Dermis blood vessel endothelial cell (primary cell): ENCODE measurements around the gene AKT1S1. TPM values are rescaled to one million over a fixed set of nuclear protein-coding genes. Genes with fewer than 3 reads are reported as not detected.

Experiments used
- DNase-seq: peaks from one replicate; pipeline ENCODE4 v3.0.0; 2010
- total RNA-seq: library from RNA; depleted of rRNA; stranded (reverse); fragments of >200 nt; gene quantifications from 2 replicates; pipeline ENCODE4 v1.2.3, GENCODE V29; 2014

AKT1S1 gene
- total RNA-seq, 1 donor from 2014 or later, result 9.9 TPM

- DNase-seq, result no peak
Observed at GRCh38 chr19:49852631-49853126, 24.5 kb downstream of the AKT1S1 start.

DNA sequence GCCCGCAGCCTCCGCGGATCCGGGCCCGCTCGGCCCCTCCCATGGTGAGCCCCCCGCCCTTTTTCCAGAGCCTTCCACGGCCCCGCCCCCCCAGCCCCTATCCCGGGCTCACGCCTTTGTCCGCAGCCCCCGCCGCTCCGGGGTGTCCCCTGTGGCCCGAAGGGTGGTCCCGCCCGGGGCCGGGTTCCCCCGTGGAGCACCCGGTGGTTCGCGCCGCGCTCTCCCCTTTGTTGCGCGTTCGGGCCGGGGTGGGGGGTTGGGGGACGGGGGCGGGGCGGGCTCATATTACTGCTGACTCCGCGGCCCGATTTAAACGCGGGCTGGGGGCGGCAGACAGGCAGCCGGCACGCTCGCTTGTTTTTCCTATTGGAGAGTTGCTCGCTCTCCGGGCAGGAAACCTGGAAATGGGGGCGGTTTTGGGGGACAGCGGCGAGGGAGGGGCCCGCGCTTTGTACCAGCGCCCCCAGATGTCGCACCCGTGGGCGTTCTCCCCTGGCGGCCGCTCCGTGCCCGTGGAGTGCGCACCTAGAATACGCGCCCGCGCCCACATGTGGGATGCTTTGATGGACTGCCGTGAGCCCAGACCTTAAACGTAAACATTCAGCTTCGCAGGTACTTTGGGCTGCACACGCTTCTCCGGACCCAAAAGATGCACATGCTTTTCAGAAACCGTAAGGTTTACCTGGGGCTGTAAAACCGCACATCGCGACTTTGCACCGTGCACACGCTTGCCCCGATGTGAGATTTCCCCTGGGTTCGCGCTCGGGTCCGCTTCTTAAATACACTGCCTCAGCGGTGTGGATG is 25.5 kb downstream of the AKT1S1 start:
- peak; percentile 42 for DNase-seq

DNA sequence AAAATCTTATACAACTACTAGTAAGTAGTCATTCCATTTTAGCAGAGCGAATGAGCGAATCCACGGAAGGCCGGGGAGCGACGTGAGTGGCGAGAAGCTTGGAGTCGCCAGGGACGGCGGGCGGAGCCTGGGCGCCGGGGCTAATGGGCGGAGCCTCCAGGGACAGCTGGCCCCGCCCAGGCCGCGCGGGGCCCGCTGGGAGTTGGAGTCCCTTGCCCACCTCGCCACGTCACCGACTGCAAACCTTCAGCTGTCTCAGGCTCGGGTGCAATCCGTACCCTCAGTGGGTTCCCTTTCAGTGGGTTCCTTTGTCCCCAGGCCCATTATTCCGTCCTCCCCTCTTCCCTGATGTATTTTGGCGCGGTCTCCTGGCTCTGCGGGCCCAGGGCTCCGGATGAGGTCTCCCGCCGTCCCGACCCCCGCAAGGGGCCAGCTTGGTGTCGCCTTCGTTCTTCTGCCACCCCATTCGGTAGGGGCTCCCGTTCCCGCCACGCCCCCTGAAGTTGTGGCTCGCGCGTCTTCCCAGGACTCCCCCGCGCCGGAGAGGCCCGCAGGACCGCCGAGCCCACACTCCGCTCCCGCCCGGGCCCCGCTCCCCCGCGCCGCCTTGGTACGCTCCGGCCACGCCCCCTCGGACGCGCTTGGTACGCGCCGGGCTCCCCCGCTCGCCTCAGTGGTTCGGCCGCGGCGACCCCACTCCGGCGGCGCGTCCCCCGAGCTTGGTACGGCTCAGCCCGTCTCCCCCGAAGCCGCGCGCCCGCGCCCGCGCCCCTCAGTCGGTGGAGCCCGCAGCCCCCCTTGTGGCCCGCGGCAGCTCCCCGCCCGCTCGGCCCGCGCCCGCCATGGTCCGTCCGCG is 26.4 kb downstream of the AKT1S1 start, which contains the start of gene PTOV1:
Gene PTOV1, plus strand, starts transcription at position 673 of the 856 bp plus-strand sequence.
- peak; percentile 95 for DNase-seq

GRCh38 chr19:49850221-49850486 is 27.0 kb downstream of the AKT1S1 start:
- no peak for DNase-seq

DNA sequence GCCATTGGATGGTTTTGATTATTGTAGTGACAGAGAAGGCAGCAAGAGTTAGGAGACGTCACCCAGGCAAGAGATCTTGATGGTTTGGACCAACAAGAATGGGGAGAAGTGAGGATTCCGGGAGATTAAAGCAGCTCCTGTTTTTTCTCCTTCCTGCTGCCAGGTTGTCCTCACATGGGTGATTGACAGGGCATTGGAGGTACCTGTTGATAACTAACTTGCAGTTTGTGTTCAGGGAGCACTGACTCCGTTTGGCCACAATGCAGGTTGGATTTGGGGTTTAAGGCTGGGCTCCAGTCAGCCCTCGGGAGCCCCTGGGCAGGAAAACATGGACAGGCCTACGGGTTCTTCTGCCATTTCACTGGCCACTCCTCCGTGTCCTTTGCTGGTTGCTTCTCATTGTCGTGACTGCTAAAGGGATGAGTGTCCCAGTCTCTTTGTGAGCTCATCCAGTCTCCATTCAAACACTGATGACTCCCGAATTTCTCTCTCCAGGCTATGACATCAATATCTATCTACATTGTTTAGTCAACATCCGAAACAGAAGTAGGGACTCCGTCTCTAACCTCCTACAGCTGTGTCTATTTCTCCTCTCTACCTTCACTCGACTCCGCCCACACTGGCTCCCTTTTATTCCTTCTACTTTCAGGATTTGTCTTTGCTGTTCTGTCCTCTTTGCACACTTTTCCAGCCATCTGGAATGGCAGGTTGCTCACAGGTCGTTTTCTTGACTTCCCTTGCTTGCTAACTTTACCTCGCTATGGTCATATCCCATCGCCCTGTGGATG is 27.5 kb downstream of the AKT1S1 start:
- no peak for DNase-seq

DNA sequence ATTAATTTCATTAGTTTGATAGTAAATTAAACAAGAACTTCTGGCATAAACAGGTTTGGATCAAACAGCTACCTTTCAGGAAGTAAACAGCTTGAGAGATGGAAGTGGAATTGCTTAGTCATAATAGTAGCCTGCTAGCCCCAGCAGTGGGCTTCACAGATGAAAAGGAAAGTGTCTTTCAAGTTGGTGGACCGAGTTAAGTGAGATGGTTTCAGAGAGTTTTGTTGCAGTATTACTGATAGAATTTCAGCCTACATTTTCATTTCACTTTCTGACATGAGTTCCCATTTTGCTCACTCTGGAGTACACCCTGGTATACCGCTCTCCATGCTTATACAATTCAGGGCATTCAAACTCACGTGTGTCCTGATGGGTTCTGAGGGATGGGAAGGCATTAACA is 28.2 kb downstream of the AKT1S1 start:
- no peak for DNase-seq

DNA sequence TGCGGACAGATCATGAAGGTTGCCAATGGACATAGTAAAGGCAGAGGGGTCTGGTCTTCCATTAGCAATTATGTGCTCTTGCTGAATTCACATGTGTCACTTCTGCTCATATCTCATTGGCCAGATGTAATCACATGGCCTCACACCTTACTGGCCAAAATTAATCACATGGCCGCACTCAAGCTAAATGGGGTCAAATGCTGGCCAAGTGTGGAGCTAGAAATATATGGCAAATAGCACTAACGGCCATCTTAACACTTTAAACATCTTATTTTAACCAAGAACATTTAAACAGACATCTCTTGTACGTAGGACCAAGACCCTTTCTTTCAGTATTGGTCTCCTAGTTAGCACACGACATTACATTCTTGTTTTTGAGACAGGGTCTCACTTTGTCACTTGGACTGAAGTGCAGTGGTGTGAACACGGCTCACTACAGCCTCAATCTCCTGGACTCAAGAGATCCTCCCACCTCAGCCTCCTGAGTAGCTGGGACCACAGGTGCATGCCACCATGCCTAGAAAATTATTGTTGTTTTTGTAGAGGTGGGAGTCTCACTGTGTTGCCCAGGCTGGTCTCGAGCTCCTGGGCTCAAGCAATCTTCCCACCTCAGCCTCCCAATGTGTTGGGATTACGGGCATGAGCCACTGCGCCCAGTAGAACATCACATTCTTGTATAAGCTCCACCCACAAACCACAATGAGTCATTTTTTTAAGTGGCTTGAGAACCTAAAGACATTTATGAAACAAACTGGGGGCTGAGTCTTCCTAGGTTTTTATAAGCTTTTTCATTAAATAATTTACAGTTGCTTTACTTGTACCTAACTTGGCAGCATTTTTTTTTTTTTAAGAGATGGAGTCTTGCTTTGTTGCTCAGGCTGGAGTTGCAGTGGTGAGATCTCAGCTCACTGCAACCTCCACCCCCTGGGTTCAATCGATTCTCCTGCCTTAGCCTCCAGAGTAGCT is 29.1 kb downstream of the AKT1S1 start:
- DNase-seq, result peak; percentile 47

DNA sequence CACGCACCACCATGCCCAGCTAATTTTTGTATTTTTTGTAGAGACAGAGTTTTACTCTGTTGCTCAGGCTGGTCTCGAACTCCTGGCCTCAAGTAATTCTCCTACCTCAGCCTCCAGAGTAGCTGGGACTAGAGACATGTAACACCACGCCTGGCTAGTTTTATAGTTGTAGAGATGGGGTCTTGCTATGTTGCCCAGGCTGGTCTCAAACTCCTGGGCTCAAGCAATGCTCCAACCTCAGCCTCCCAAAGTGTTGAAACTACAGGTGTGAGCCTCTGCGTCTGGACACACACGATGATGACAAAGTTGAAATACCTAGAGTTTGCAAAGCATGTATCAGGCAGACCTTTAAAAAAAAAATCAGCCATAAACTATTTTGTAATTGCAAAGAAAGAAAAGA is 30.7 kb downstream of the AKT1S1 start:
- no peak for DNase-seq

- no peak for DNase-seq
Observed at GRCh38 chr19:49845414-49845813, 31.7 kb downstream of the AKT1S1 start.

DNA sequence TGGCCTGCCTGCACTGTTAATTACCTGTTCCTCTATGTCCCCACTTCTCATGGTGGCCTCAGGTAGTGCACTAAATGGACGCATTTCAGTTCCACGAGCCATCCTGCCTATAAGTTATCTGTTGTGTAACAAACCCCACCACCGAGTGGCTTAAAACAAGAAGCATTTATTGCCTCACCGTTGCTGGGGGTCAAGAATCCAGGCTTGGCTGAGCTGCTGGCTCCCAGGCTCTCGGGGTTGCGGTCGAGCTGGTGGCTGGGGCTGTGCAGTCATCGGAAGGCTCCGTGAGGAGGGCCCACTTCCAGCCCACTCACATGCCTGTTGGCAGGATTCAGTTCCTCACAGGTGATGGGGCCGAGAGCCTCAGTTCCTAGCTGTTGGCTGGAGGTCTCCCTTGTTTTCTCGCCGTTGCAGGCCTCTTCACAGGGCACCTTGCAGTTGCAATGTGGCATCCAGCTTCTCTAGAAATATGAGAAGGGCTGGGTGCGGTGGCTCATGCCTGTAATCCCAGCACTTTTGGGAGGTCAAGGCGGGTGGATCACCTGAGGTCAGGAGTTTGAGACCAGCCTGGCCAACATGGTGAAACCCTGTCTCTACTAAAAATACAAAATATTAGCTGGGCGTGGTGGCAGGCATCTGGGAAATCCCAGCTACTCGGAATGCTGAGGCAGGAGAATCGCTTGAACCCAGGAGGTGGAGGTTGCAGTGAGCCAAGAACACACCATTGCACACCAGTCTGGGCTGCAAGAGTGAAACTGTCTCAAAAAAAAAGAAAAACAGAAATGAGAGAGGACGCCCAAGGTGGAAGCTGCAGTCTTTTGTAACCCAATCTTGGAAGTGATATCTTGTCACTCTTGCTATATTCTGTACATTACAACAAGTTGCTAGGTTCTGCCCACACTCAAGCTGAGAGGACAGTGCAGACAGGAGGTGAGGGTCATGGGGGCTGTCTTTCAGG is 32.7 kb downstream of the AKT1S1 start:
- no peak for DNase-seq

- DNase-seq, result no peak
Observed at GRCh38 chr19:49843265-49843664, 33.9 kb downstream of the AKT1S1 start.

- DNase-seq, result no peak
Observed at GRCh38 chr19:49840736-49841249, 36.4 kb downstream of the AKT1S1 start.

- DNase-seq, result no peak
Observed at GRCh38 chr19:49840321-49840720, 36.8 kb downstream of the AKT1S1 start.

DNA sequence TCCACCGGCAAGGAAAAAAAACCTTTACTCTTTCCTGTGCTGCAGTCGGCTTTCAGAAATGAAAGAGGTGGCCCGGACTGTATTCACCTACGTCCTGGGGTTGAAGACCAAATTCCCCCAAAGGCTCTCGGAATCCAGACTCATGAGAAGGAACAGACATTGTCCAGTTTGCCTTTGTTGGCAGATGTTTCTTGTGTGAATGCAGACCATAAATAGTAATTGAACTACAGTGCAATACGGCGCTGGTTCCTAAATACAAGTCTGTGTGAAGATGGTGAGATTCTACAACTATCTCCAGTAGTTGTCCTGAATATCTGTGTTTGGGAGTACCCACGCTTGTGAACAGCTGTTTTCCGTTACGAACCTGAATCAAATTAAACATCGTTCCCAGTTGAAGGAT is 37.4 kb downstream of the AKT1S1 start:
- DNase-seq, result no peak

DNA sequence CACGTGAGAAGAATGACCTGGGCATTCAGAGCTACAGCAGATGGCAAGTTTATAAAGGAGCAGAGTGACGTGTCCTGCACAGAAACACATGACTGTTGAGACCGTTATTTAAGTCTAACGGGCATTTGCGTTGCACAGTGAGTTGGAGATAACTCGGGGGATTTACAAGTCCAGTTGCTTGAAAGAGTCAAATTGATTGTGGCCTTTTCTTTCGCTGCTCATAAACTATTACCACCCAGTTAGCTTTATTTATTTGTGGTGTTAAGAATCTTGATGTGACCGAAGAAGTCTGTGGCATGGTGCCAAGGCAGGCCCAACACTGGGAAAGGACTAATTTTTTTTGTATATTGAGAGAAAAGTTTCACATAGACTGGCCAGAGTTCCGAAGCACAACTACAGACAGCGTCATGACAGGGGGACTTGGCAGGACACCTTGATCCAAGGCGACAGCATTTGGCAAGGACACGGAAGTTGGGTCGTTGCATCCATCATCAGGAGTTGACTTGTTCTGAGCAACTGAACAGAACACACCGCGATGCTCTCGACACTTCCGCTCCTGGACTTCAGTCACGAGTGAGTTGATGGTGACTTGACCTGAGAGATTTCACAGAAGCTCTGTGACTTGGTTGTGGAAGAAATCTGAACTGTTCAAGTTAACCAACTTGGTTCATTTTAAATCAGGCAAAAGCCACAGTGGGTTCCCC is 38.1 kb downstream of the AKT1S1 start:
- DNase-seq, result no peak

GRCh38 chr19:49837425-49837824 is 39.7 kb downstream of the AKT1S1 start:
- DNase-seq, result no peak

- DNase-seq, result no peak
Observed at GRCh38 chr19:49837009-49837310, 40.2 kb downstream of the AKT1S1 start.

- no peak for DNase-seq
Observed at GRCh38 chr19:49836176-49837008, 40.8 kb downstream of the AKT1S1 start.

- no peak for DNase-seq
Observed at GRCh38 chr19:49835562-49835961, 41.6 kb downstream of the AKT1S1 start.
